Common myeloid progenitor, CD34-positive (primary cell): ENCODE results near the gene MAPK8.

ENCODE experiments used
- CTCF ChIA-PET: fragments of 350-600 bp; sonication (Branson Sonifier 250); formaldehyde crosslinking; loops from one replicate; lab custom pipeline; 2021; ENCODE audit warnings: antibody characterized with exemption; lab: Charles Lee
- POLR2A ChIA-PET: fragments of 350-600 bp; sonication (Branson Sonifier 250); formaldehyde crosslinking; loops from one replicate; lab custom pipeline; 2021; ENCODE audit warnings: antibody characterized with exemption; lab: Charles Lee
- DNase-seq, 3 donors: peaks; one replicate each; pipeline versions ENCODE4 v3.0.0 to v3.0.0-alpha.2; 2013
- H3K27ac ChIP-seq, 2 experiments: 1 replicate in 1 of 2; 2 replicates in 1 of 2; pipeline ENCODE4 v1.7.0; 2013; ENCODE audit warnings: inconsistent platforms in 2 of 2, low read length in 2 of 2, mild to moderate bottlenecking in 2 of 2, low read depth in 1 of 2, moderate library complexity in 1 of 2; ENCODE audit not compliant: severe bottlenecking in 2 of 2, insufficient read depth in 1 of 2, poor library complexity in 1 of 2
- H3K27me3 ChIP-seq, 5 experiments: replicated peaks in 2 of 5; 1 replicate in 3 of 5; 2 replicates in 2 of 5; pipeline versions ENCODE4 v1.6.1 to v1.7.0; 2013; ENCODE audit warnings: low read length in 4 of 5, mild to moderate bottlenecking in 2 of 5, moderate library complexity in 2 of 5, inconsistent platforms in 1 of 5; ENCODE audit not compliant: insufficient read depth in 5 of 5, control insufficient read depth in 4 of 5
- H3K36me3 ChIP-seq, 4 experiments: 1 replicate in 2 of 4; 2 replicates in 2 of 4; pipeline versions ENCODE4 v1.6.1 to v1.7.0; 2013; ENCODE audit warnings: low read length in 3 of 4, control low read depth in 1 of 4, mild to moderate bottlenecking in 1 of 4; ENCODE audit not compliant: control insufficient read depth in 4 of 4, insufficient read depth in 4 of 4
- H3K4me1 ChIP-seq, 4 experiments: 1 replicate in 3 of 4; 2 replicates in 1 of 4; pipeline versions ENCODE4 v1.6.1 to v1.7.1; 2013; ENCODE audit warnings: low read length in 3 of 4, mild to moderate bottlenecking in 3 of 4, control low read depth in 1 of 4, inconsistent platforms in 1 of 4, moderate library complexity in 1 of 4; ENCODE audit not compliant: control insufficient read depth in 4 of 4, insufficient read depth in 4 of 4; ENCODE audit errors: control extremely low read depth in 1 of 4
- H3K4me3 ChIP-seq, 7 experiments: 1 replicate in 4 of 7; 2 replicates in 3 of 7; pipeline versions ENCODE4 v1.5.1 to v1.7.0; 2013; ENCODE audit warnings: mild to moderate bottlenecking in 7 of 7, low read length in 6 of 7, moderate library complexity in 6 of 7, inconsistent platforms in 2 of 7, low read depth in 2 of 7, control low read depth in 1 of 7; ENCODE audit not compliant: insufficient read depth in 4 of 7, control insufficient read depth in 1 of 7; ENCODE audit errors: extremely low read depth in 1 of 7
- H3K9me3 ChIP-seq, 5 experiments: 1 replicate in 4 of 5; 2 replicates in 1 of 5; pipeline versions ENCODE4 v1.6.1 to v1.7.1; 2013; ENCODE audit warnings: low read length in 4 of 5, mild to moderate bottlenecking in 2 of 5, inconsistent platforms in 1 of 5, low read depth in 1 of 5, moderate library complexity in 1 of 5; ENCODE audit not compliant: control insufficient read depth in 4 of 5, insufficient read depth in 2 of 5; ENCODE audit errors: control extremely low read depth in 1 of 5
- WGBS: methylation state at CpG from one replicate; pipeline ENCODE4 v1.1.5; 2013; ENCODE audit not compliant: insufficient coverage; 5-methylcytosine and 5-hydroxymethylcytosine counted together

MAPK8 gene

GRCh38 chr10:48464121-48464870 is 157.8 kb downstream of the MAPK8 start:
- Histone ChIP-seq H3K4me3 (no peak overlapping the region), H3K27me3 (no peaks in the 10 kb centered on the region), H3K36me3 (peaks cover 0 to 34% (median 13%) of the 10 kb centered on the region in 4 experiments), H3K9me3 (peaks cover 0 to 4% (median 0%) of the 10 kb centered on the region in 5 experiments), H3K27ac (peak overlapping the region; percentile 65 to 84), H3K4me1 (peaks cover under 1 to 95% (median 81%) of the 10 kb centered on the region in 4 experiments)
- DNase-seq: no peak
- POLR2A ChIA-PET: no interaction called here
- WGBS: 82% methylated on average over 9 of the region's 9 CpGs
- CTCF ChIA-PET: interaction anchor here (0.7 to 12.0 kb wide), 18 partner anchors 9 to 192 kb away, joined by 3 to 158 read pairs (median 6); no protein-coding TSS in a partner anchor

GRCh38 chr10:48464871-48465736 is 158.6 kb downstream of the MAPK8 start:
- 32% methylated on average over 22 of the region's 27 CpGs for WGBS
- DNase-seq: peak in 2 of 3 donors; percentile 33 to 55
- Histone ChIP-seq H3K4me1 (peaks cover 2 to 95% (median 81%) of the 10 kb centered on the region in 4 experiments), H3K27me3 (no peaks in the 10 kb centered on the region), H3K9me3 (peaks cover 0 to 2% (median 0%) of the 10 kb centered on the region in 5 experiments), H3K36me3 (peaks cover 0 to 26% (median 10%) of the 10 kb centered on the region in 4 experiments), H3K27ac (peak overlapping the region; percentile 65 to 84), H3K4me3 (no peak overlapping the region)
- ChIA-PET CTCF (interaction anchor here (0.7 to 12.0 kb wide), 8 partner anchors 9 to 102 kb away, joined by 3 to 158 read pairs (median 5); no protein-coding TSS in a partner anchor), POLR2A (no interaction called here)

DNA sequence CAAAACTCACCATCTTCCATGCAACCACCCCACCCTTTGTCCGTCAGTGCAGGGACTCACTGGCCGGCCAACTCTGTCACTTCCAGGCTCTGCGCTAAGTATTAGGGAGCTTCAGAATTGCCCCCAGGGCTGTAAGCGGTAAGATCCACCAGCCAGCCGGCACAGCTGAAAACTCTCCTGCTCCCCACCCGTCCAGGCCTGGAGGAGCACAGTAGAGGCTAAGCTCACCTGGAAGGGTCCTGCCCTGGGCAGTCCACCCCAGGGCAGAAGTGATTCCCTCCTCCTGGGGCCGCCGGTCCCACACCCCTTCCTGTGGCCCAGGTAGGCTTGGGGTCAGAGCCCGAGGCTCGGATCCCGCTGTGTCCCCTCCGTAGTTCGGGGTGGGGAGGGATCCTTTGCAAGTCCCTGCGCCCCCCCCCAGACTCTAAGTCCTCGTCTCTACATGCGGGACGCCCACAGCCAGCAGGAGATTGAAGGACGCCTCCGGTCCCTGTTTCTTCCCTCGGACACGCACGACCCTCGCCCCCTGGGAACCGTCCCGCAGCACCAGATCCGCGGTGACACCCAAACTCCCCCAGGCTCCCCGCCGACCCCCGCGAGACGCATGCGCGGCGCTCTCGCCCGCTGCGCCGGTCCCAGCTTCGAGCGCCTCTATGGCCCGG is 159.5 kb downstream of the MAPK8 start:
- CTCF ChIA-PET: interaction anchor here (1.0 to 12.0 kb wide), 5 partner anchors 10 to 40 kb away, joined by 4 to 158 read pairs (median 15); no protein-coding TSS in a partner anchor
- peak overlapping the region; percentile 65 to 84 for H3K27ac ChIP-seq
- no peaks in the 10 kb centered on the region for H3K9me3 ChIP-seq
- no peak for DNase-seq
- H3K4me3 ChIP-seq: no peak overlapping the region
- H3K36me3 ChIP-seq: peaks cover 0 to 19% (median 9%) of the 10 kb centered on the region in 4 experiments
- H3K27me3 ChIP-seq: no peaks in the 10 kb centered on the region
- H3K4me1 ChIP-seq: peaks cover 8 to 95% (median 86%) of the 10 kb centered on the region in 4 experiments
- 96% methylated on average over 38 of the region's 42 CpGs for WGBS
- POLR2A ChIA-PET: no interaction called here

- CTCF ChIA-PET: interaction anchor here (0.6 to 32.1 kb wide), 4 partner anchors 8 to 32 kb away, joined by 3 to 615 read pairs (median 118); no protein-coding TSS in a partner anchor
Measured at GRCh38 chr10:48466611-48467240, 160.2 kb downstream of the MAPK8 start.

DNA sequence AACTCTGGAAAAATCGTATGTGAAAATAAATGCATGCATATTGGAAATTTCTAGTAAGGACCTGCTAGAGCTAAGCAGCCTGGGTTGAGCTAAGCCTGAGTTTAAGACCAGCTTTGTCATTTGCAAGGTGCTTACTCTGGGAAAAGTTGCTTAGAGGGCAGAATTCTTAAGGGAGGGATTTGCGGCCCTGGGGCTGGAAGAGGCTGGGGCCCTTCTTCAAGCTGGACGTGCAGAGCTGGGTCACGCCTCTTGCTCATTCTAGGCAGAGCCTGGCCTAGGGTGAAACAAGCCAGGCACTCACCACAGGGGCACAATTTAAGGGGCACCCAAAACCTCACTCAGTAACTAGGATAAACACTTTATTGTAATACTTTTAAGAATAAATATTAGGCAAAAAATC is 161.2 kb downstream of the MAPK8 start:
- Histone ChIP-seq H3K4me1 (peaks cover 8 to 96% (median 90%) of the 10 kb centered on the region in 4 experiments), H3K36me3 (peaks cover 0 to 13% (median 3%) of the 10 kb centered on the region in 4 experiments), H3K4me3 (no peak overlapping the region), H3K27me3 (no peaks in the 10 kb centered on the region), H3K9me3 (no peaks in the 10 kb centered on the region), H3K27ac (peak overlapping the region; percentile 86 to 93)
- DNase-seq: peak in 1 of 3 donors; percentile 24
- CTCF ChIA-PET: interaction anchor here (0.6 to 32.1 kb wide), 7 partner anchors 8 to 104 kb away, joined by 3 to 615 read pairs (median 7); no protein-coding TSS in a partner anchor
- 69% methylated on average over 2 of the region's 4 CpGs for WGBS
- POLR2A ChIA-PET: interaction anchor here (0.7 kb wide), 1 partner anchor 13 kb away, joined by 3 read pairs; no protein-coding TSS in a partner anchor

More at GRCh38 chr10:48466611-48467240, 160.2 kb downstream of the MAPK8 start:
- POLR2A ChIA-PET: no interaction called here
- H3K9me3 ChIP-seq: no peaks in the 10 kb centered on the region
- no peak for DNase-seq
- H3K27me3 ChIP-seq: no peaks in the 10 kb centered on the region
- peaks cover 8 to 99% (median 90%) of the 10 kb centered on the region in 4 experiments for H3K4me1 ChIP-seq
- H3K36me3 ChIP-seq: peaks cover 0 to 15% (median 8%) of the 10 kb centered on the region in 4 experiments
- H3K27ac ChIP-seq: peak overlapping the region; percentile 1 to 71
- 97% methylated on average over 26 of the region's 43 CpGs for WGBS
- H3K4me3 ChIP-seq: no peak overlapping the region
